GM13977 (cell line): ENCODE data around the gene GIMAP1.

ENCODE experiments used
- DNase-seq: peaks from one replicate; pipeline ENCODE4 v3.0.0; 2012; ENCODE audit warnings: low spot score
- CTCF ChIP-seq: IDR thresholded peaks from 2 replicates; pipeline ENCODE4 v1.5.1; 2012; ENCODE audit warnings: mild to moderate bottlenecking, control low read depth; ENCODE audit not compliant: insufficient read depth; ENCODE audit errors: extremely low read depth, missing control alignments
- in situ Hi-C: fragments of 300-500 bp; cut with MboI; formaldehyde crosslinking; loops from one replicate; pipeline ENCODE4 v1.12.0; 2022; ENCODE audit warnings: low sequenced_read_pairs, low pct_unique_long_range_greater_than_20kb, mixed read lengths, inconsistent platforms; ENCODE audit not compliant: unreplicated experiment

The GIMAP1 gene

GRCh38 chr7:150685219-150686029, 31.0 kb upstream of the GIMAP1 start, which contains the start of gene GIMAP2:
Gene GIMAP2 (plus strand): TSS chr7:150685706. CDS start chr7:150687060, 1,354 bp downstream.
- DNase-seq, result peak; percentile 49
- peak; percentile 21 for TF ChIP-seq CTCF

GRCh38 chr7:150686030-150686631, 30.3 kb upstream of the GIMAP1 start:
- in situ Hi-C loops, result no loop called here
- TF ChIP-seq CTCF, result no peak
- no peak for DNase-seq

More at GRCh38 chr7:150685219-150686029, 31.0 kb upstream of the GIMAP1 start, which contains the start of gene GIMAP2:
- in situ Hi-C loops, result no loop called here

GRCh38 chr7:150688630-150689029, 27.8 kb upstream of the GIMAP1 start:
- DNase-seq, result no peak
- no peak for TF ChIP-seq CTCF
- in situ Hi-C loops, result no loop called here

DNA sequence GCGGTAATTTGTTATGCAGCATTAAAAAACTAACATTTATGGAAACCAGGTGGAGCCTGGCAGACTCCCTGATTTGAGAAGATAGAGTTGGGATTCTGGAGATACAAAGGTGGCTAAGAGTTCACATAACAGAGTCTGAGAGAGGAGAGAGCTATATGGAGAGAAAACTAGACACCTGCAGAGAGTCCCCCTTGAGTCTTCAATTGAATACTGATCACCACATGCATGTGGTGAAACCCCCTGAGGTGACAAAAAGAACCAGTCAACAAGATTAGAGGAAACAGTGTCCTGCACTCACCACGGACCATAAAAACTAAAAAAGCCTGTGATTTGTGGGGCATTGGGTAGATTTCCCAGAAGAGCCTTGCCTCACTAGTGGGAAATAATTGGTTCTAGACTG, 20.8 kb upstream of the GIMAP1 start:
- in situ Hi-C loops, result no loop called here
- TF ChIP-seq CTCF, result no peak
- no peak for DNase-seq

GRCh38 chr7:150703209-150703608, 13.2 kb upstream of the GIMAP1 start:
- TF ChIP-seq CTCF, result no peak
- in situ Hi-C loops, result no loop called here
- DNase-seq, result no peak

DNA sequence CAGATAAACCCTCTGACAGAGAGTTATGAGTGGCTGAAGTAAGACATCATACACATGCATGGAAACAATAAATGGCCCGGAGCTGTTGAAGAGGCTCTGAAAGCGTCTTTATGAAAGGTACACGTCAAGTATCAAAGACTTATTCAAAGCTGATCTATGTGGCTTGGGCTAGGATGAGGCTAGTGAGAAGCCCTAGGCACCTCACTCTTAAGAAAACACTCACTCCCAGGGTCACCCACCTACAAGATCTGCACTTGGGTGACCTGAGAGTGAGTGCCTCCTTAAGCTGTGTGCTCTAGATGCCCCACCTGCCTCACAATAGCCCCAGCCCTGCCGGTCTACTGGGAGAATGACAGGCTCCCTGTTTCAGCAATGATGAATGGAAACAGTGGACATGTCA, 1.1 kb upstream of the GIMAP1 start:
- DNase-seq, result no peak
- in situ Hi-C loops, result no loop called here
- TF ChIP-seq CTCF, result no peak
